Measurements from ENCODE around the gene MCCC2.

The MCCC2 gene

DNA sequence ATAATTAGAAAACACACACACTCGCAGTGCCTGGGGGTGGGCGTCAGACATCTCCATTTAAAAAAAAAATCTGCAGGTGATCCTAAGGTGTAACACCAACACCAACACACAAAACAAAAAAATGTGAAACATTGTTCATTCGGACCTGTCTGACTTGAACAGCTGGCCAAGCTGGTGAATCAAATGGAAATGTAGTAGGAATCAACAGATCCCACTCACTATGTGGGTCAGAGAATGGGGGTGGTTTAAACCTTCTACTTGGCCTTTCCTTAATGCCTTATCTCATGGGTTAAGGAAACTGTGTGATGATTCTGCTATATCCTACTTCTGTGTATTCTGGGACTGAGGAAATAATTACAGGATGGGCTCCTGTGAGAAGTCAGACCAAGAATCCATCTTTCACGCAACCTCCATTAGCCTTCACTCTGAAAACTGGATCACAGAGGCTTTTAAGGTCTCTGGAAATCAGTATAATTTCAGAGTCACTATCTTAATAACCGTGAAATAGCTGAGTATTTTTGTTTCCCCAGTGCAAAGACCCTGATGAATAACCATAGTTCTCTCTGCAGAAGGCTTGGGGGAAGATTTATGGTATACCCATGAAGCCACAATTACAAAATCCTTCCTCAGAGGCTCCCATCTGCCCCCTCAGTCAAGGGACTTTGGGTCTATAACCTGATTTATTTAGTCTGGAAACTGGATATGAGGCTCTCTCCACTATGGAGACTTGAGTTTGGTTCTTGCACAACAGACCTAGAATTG is 17.2 kb upstream of the MCCC2 start:
- TF ChIP-seq ZBTB7A (IDR thresholded peaks at IDR 0.05; ENCODE audit: low read depth), result no peak
- TF ChIP-seq CREB1 (IDR thresholded peaks at IDR 0.05; ENCODE audit: low read depth), result no peak
- TF ChIP-seq EGR1 (IDR thresholded peaks at IDR 0.05), result no peak
- TF ChIP-seq USF1 (IDR thresholded peaks at IDR 0.05), result no peak
- no peak for TF ChIP-seq CEBPB (IDR thresholded peaks at IDR 0.05)
- TF ChIP-seq MAX (IDR thresholded peaks at IDR 0.05), result no peak
- TF ChIP-seq TCF12 (IDR thresholded peaks at IDR 0.05; ENCODE audit: low read depth), result no peak
- TF ChIP-seq, protein P1, sequence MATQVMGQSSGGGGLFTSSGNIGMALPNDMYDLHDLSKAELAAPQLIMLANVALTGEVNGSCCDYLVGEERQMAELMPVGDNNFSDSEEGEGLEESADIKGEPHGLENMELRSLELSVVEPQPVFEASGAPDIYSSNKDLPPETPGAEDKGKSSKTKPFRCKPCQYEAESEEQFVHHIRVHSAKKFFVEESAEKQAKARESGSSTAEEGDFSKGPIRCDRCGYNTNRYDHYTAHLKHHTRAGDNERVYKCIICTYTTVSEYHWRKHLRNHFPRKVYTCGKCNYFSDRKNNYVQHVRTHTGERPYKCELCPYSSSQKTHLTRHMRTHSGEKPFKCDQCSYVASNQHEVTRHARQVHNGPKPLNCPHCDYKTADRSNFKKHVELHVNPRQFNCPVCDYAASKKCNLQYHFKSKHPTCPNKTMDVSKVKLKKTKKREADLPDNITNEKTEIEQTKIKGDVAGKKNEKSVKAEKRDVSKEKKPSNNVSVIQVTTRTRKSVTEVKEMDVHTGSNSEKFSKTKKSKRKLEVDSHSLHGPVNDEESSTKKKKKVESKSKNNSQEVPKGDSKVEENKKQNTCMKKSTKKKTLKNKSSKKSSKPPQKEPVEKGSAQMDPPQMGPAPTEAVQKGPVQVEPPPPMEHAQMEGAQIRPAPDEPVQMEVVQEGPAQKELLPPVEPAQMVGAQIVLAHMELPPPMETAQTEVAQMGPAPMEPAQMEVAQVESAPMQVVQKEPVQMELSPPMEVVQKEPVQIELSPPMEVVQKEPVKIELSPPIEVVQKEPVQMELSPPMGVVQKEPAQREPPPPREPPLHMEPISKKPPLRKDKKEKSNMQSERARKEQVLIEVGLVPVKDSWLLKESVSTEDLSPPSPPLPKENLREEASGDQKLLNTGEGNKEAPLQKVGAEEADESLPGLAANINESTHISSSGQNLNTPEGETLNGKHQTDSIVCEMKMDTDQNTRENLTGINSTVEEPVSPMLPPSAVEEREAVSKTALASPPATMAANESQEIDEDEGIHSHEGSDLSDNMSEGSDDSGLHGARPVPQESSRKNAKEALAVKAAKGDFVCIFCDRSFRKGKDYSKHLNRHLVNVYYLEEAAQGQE (IDR thresholded peaks at IDR 0.05; ENCODE audit: low read depth), result no peak
- TF ChIP-seq NFIC (IDR thresholded peaks at IDR 0.05), result no peak

DNA sequence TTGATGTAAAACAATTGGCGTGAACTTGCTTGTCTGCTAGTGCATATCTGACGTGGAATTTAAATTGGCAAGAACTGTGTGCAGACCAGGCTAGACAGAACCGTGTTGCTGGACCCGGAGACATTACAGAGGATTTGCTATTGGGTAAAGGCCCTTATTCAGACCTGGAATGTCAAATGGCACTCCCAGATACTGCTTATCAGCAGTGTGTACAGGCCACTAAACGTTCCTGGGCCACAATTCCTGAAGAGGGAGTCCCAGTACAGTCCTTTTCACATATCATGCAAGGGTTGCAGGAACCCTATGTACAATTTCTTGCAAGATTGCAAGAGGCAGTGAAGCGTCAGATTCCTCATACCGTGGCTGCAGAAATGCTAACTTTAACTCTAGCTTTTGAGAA is 13.5 kb upstream of the MCCC2 start:
- TF ChIP-seq, protein P1 (IDR thresholded peaks at IDR 0.05; ENCODE audit: low read depth), result no peak
- no peak for TF ChIP-seq EP300 (IDR thresholded peaks at IDR 0.05; ENCODE audit: borderline replicate concordance)
- no peak for TF ChIP-seq ZBTB7A (IDR thresholded peaks at IDR 0.05; ENCODE audit: low read depth)

- TF ChIP-seq TEAD4 (IDR thresholded peaks at IDR 0.05) (no peak), TCF12 (IDR thresholded peaks at IDR 0.05; ENCODE audit: low read depth) (no peak), CEBPB (IDR thresholded peaks at IDR 0.05) (no peak), USF1 (IDR thresholded peaks at IDR 0.05) (no peak), NFIC (IDR thresholded peaks at IDR 0.05) (no peak), EP300 (IDR thresholded peaks at IDR 0.05; ENCODE audit: borderline replicate concordance) (no peak)
- TF ChIP-seq, protein P1 (IDR thresholded peaks at IDR 0.05; ENCODE audit: low read depth), result no peak
These were observed 10.9 kb upstream of the MCCC2 start for GRCh38 chr5:71576241-71576640.

DNA sequence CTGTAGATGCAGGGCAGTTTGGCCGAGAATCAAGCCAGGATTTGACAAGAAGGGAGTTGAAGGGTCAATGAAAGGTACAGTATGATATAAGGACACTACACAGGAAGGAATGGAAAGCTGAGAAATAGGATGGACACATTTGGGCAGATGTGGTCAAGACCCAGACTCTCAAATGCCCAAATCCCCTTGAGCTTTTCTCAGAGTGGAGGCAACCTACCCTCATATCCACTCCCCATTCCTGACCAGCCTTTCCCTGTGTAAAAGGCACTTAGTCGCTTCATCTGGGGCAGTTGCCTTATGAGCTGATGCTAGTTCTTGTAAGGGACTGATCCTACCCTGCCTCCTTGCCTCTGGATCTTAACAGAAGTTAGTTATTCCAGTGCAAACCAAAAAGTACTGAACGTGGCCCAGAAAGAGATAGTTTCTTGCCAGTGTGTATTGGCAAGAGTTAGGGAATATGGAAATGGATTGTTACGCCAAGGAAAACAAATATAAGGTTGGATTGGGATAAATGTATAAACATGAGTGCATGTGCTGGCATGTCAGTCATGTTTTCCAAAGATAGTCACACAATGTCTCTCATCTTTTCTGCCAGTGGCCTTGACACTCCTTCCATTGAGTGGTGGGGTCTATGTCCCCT is 4.1 kb upstream of the MCCC2 start:
- TF ChIP-seq TEAD4 (IDR thresholded peaks at IDR 0.05), result no peak
- no peak for TF ChIP-seq ZBTB7A (IDR thresholded peaks at IDR 0.05; ENCODE audit: low read depth)
- TF ChIP-seq EP300 (IDR thresholded peaks at IDR 0.05; ENCODE audit: borderline replicate concordance), result no peak
- no peak for TF ChIP-seq RAD21 (IDR thresholded peaks at IDR 0.05; ENCODE audit: low read depth)
- TF ChIP-seq TCF12 (IDR thresholded peaks at IDR 0.05; ENCODE audit: low read depth), result no peak
- TF ChIP-seq CREB1 (IDR thresholded peaks at IDR 0.05; ENCODE audit: low read depth), result no peak

DNA sequence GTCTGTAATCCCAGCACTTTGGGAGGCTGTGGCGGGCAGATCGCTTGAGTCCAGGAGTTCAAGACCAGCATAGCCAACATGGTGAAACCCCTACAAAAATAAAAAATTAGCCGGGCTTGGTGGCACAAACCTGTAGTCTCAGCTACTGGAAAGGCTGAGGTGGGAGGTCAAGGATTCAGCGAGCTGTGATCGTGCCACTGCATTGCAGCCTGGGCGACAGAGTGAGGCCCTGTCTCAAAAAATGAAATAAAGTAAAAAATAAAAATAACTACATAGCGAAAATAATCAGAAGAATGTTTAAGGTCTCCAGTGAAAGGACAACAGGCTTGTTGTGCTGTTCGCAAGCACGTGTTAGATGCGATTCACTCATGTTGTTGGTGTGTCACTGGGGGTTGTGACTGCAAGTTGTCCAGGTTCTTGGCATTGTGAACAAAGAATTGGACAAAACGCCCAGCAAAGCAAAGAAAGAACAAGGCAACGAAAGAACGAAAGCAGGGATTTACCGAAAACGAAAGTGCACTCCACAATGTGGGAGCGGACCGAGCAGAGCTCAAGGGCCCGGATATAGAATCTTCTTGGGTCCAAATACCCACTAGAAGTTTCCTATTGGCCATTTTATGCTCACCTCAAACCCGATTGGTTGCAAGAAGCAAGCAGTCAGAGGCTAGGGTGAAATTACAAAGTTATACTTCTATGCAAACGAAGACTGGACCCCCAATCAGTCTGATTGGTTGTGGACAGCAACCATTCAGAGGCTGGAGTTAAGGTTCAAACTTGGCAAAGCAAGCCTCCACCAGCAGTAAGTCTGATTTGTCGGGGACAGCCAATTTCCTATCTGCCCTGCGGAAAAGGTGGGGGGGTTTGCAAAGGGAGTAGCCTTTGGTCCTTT is 844 bp upstream of the MCCC2 start:
- no peak for TF ChIP-seq NFIC (IDR thresholded peaks at IDR 0.05)
- TF ChIP-seq RAD21 (IDR thresholded peaks at IDR 0.05; ENCODE audit: low read depth), result no peak
- no peak for TF ChIP-seq USF1 (IDR thresholded peaks at IDR 0.05)
- TF ChIP-seq TAF1 (IDR thresholded peaks at IDR 0.05; ENCODE audit: low read depth), result no peak
- no peak for TF ChIP-seq MAX (IDR thresholded peaks at IDR 0.05)
